DND-41 (cell line): ENCODE measurements around the gene GOLGA6C.
"Not testable (repeated sequence)": the region's sequence is repeated elsewhere in the genome, so short reads cannot be mapped to it uniquely, and the experiment has no call there.

Source experiments
- CTCF ChIP-seq: IDR thresholded peaks from 2 replicates; pipeline ENCODE4 v1.5.1; 2012; ENCODE audit warnings: borderline replicate concordance, low read length, moderate library complexity, mild to moderate bottlenecking; ENCODE audit not compliant: poor library complexity, severe bottlenecking; ENCODE audit errors: extremely low read depth
- EZH2 ChIP-seq: IDR thresholded peaks from 3 replicates; pipeline ENCODE4 v1.6.1; 2012; ENCODE audit warnings: borderline replicate concordance, low read depth, mild to moderate bottlenecking, moderate library complexity, low read length, inconsistent platforms; ENCODE audit not compliant: severe bottlenecking

- TF ChIP-seq EZH2, CTCF: not testable (repeated sequence)
These were observed 40.6 kb upstream of the GOLGA6C start for GRCh38 chr15:75217574-75217973.
